Parathyroid adenoma (tissue), 2 donors: ENCODE measurements around the gene KRT1.

Experiments
- H2AFZ ChIP-seq: fragments of 300-600 bp; sonication (generic); one replicate; pipeline ENCODE4 v1.7.0; 2017; ENCODE audit warnings: antibody characterized with exemption, mild to moderate bottlenecking
- H3K27ac ChIP-seq: fragments of 300-600 bp; sonication (generic); one replicate; pipeline ENCODE4 v1.7.0; 2017
- H3K27me3 ChIP-seq: fragments of 300-600 bp; sonication (generic); one replicate; pipeline ENCODE4 v1.7.0; 2017; ENCODE audit warnings: low read length; ENCODE audit not compliant: control insufficient read depth, insufficient read depth
- H3K36me3 ChIP-seq: fragments of 300-600 bp; sonication (generic); one replicate; pipeline ENCODE4 v1.7.0; 2017; ENCODE audit warnings: low read length; ENCODE audit not compliant: control insufficient read depth, insufficient read depth
- H3K4me1 ChIP-seq: fragments of 300-600 bp; sonication (generic); one replicate; pipeline ENCODE4 v1.7.0; 2017; ENCODE audit warnings: control low read depth
- H3K4me2 ChIP-seq: fragments of 300-600 bp; sonication (generic); one replicate; pipeline ENCODE4 v1.7.0; 2017; ENCODE audit warnings: low read length
- H3K4me3 ChIP-seq: fragments of 300-600 bp; sonication (generic); one replicate; pipeline ENCODE4 v1.7.0; 2017; ENCODE audit warnings: low read depth, low read length
- H3K79me2 ChIP-seq: fragments of 300-600 bp; sonication (generic); one replicate; pipeline ENCODE4 v1.7.0; 2017; ENCODE audit warnings: control low read depth
- H3K9ac ChIP-seq: fragments of 300-600 bp; sonication (generic); one replicate; pipeline ENCODE4 v1.7.0; 2017; ENCODE audit warnings: mild to moderate bottlenecking
- H3K9me3 ChIP-seq: fragments of 300-600 bp; sonication (generic); one replicate; pipeline ENCODE4 v1.7.0; 2017; ENCODE audit warnings: low read length; ENCODE audit not compliant: control insufficient read depth
- CTCF ChIP-seq: fragments of 300-600 bp; sonication (generic); IDR thresholded peaks from one replicate; pipeline ENCODE4 v1.7.0; 2017; ENCODE audit warnings: antibody characterized with exemption, mild to moderate bottlenecking
- donor health status: primary hyperparathyroidism.

Gene KRT1

GRCh38 chr12:52662918-52663229, 17.3 kb downstream of the KRT1 start:
- Histone ChIP-seq H3K36me3 (no peaks in the 10 kb centered on the region), H2AFZ (no peak overlapping the region), H3K9ac (no peak overlapping the region), H3K4me3 (no peak overlapping the region), H3K27ac (no peak overlapping the region), H3K9me3 (no peaks in the 10 kb centered on the region), H3K4me2 (no peak overlapping the region), H3K27me3 (no peaks in the 10 kb centered on the region), H3K4me1 (no peaks in the 10 kb centered on the region), H3K79me2 (no peaks in the 10 kb centered on the region)
- no peak for TF ChIP-seq CTCF

DNA sequence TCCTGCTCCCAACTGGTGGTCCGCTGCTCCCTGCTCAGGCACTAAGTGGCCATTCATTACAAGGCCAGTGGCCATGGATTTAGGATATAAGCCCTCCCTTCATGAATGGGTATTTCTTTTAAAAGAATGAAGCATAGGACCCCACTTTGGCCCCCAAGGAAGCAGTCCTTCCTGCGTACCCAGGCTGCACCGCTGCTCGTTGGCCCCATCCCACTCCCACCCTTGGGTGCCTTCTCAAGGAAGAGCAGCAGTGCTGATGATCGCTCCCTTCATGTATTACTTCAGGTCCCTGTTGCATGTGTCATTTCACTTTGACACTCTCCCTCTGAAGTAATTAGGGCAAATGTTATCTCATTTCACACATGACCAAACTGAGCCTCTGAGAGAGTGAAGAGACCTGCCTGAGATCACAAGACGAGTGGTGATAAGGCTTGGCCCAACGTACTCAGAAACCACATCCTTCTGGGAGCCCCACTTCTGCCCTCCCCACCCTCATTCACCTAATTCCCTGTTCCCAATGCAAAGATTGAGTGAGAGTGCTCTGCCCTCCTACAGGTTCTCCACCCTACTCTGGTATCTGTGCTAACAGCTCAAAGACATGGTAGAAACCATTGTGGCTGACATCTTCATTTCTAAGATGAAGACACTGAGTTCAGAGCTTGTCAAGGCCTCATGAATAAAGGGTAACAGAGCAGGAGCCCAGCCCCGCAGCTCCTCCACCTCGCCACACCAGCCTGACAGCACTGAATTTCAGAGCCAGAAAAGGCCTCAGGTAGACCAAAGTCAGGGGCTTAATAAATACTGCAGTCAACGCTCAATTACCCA, 17.9 kb downstream of the KRT1 start:
- Histone ChIP-seq H2AFZ (no peak overlapping the region), H3K4me3 (no peak overlapping the region), H3K27me3 (no peaks in the 10 kb centered on the region), H3K4me1 (no peaks in the 10 kb centered on the region), H3K36me3 (no peaks in the 10 kb centered on the region), H3K79me2 (no peaks in the 10 kb centered on the region), H3K4me2 (no peak overlapping the region), H3K27ac (no peak overlapping the region), H3K9me3 (no peaks in the 10 kb centered on the region), H3K9ac (no peak overlapping the region)
- TF ChIP-seq CTCF = no peak

DNA sequence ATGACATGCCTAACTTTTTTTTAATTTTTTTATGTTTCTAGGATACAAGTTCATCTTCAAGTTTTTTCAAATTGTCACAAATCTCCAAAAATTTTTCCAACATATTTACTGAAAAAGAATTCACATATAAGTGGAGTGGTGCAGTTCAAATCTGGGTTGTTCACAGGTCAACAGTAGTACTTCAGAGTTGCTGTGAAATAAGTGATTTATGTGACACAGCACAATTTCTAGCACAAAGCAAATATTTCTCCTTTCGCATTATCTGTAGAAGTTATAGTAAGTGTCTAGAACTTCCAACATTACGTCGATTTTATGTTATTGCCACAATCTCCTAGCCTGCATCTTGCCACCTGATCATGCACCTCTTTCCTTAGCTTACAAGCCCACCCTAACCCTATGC, 18.5 kb downstream of the KRT1 start:
- Histone ChIP-seq H3K36me3 (no peaks in the 10 kb centered on the region), H3K4me2 (no peak overlapping the region), H3K27me3 (no peaks in the 10 kb centered on the region), H3K9ac (no peak overlapping the region), H3K9me3 (no peaks in the 10 kb centered on the region), H3K4me3 (no peak overlapping the region), H3K27ac (no peak overlapping the region), H2AFZ (no peak overlapping the region), H3K4me1 (no peaks in the 10 kb centered on the region), H3K79me2 (no peaks in the 10 kb centered on the region)
- no peak for TF ChIP-seq CTCF

DNA sequence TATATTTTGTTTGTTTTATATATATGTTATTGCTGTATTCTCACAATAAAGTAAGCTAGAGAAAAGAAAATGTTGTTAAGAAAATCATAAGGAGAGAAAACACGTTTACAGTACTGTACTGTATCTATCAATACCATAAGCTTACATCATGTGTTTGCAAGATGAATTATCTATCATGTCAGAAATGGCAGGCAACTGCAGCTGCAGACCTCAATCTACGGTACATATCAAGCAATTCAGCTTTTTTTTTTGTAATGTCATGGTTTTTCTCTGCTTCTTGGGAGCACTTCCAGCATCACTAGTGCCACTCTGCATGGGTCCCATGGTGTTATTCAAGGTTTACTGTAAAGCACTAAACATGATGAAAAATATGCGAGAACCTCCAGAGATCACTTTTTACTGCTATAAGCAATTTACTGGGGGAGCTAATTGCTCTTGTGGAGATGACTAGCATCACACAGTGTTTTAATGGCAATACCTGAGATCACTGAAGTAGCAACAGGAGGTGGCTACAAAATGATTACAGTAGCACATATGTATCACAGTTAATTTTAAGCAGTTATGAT, 19.2 kb downstream of the KRT1 start:
- H3K4me2 ChIP-seq = no peak overlapping the region
- no peaks in the 10 kb centered on the region for H3K4me1 ChIP-seq
- H3K36me3 ChIP-seq = no peaks in the 10 kb centered on the region

More for the DNA sequence above, 19.2 kb downstream of the KRT1 start:
- Histone ChIP-seq H3K4me3 (no peak overlapping the region), H3K9ac (no peak overlapping the region), H3K27me3 (no peaks in the 10 kb centered on the region), H3K27ac (no peak overlapping the region), H3K9me3 (no peaks in the 10 kb centered on the region), H2AFZ (no peak overlapping the region), H3K79me2 (no peaks in the 10 kb centered on the region)
- no peak for TF ChIP-seq CTCF
